GM20000 (cell line): ENCODE data around the gene DAB2IP.

ENCODE experiments used
- DNase-seq: peaks from one replicate; pipeline ENCODE4 v3.0.0; 2012; ENCODE audit warnings: low spot score
- TF ChIP-seq, protein P1 (sequence below): IDR thresholded peaks from 2 replicates; pipeline ENCODE4 v1.5.1; 2012; ENCODE audit warnings: mild to moderate bottlenecking, control low read depth; ENCODE audit errors: extremely low read depth, missing control alignments

Gene DAB2IP

DNA sequence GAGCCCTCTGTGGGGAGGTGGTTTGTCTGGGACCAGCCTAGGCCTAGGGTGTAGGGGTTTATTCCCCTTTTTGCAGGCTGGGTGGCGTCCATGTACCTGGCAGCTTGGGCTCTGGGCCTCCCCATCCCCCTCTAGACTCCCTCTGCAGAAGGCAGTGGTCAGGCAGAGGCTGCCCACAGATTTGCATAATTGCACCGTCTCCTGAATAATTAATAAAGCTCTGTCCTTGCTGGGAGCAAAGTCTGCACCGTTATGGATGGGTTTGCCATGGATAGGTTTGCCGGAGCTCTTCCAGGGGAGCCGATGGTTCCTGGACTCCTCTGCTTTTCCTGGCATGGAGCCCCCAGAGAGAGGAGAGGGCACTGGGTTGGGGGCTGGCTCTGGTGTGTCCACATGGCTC is 60.4 kb downstream of the DAB2IP start:
- DNase-seq = no peak
- TF ChIP-seq, protein P1, sequence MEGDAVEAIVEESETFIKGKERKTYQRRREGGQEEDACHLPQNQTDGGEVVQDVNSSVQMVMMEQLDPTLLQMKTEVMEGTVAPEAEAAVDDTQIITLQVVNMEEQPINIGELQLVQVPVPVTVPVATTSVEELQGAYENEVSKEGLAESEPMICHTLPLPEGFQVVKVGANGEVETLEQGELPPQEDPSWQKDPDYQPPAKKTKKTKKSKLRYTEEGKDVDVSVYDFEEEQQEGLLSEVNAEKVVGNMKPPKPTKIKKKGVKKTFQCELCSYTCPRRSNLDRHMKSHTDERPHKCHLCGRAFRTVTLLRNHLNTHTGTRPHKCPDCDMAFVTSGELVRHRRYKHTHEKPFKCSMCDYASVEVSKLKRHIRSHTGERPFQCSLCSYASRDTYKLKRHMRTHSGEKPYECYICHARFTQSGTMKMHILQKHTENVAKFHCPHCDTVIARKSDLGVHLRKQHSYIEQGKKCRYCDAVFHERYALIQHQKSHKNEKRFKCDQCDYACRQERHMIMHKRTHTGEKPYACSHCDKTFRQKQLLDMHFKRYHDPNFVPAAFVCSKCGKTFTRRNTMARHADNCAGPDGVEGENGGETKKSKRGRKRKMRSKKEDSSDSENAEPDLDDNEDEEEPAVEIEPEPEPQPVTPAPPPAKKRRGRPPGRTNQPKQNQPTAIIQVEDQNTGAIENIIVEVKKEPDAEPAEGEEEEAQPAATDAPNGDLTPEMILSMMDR = no peak

DNA sequence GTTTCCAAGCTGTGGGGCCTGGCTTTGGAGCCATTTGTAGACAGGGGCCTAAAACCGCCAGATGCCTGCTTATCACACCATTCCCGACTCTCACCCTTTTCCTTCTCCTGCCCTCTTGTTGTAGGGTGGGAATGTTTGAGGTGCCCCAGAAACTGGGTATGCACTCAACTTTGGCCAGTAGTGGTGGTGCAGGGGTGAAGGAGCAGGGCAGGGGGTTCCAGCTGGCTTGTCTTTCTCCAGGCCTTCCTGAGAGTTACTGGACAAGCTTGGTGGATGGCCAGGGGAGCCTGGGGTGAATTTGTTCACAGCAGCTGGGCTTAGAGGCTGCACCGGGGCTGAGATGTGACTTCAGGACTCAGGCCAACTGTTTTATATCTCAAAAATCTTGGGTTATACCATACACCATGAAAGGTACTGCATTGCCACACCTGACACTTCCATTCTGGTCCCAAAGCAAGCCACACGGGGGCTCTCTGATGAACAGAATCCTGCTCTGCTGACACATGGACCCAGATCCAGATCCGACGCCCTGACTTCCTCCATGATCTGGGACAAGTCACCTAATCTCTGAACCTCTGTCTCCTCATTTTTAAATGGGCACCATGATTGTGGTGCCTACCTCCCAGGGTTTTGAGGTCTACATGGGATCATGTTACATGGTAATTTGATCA is 62.1 kb downstream of the DAB2IP start:
- TF ChIP-seq, protein P1 = no peak
- no peak for DNase-seq

GRCh38 chr9:121714075-121714705 is 62.8 kb downstream of the DAB2IP start:
- TF ChIP-seq, protein P1 = no peak
- DNase-seq = no peak

- DNase-seq = no peak
- TF ChIP-seq, protein P1 = no peak
These were observed 63.4 kb downstream of the DAB2IP start for GRCh38 chr9:121714873-121715272.

DNA sequence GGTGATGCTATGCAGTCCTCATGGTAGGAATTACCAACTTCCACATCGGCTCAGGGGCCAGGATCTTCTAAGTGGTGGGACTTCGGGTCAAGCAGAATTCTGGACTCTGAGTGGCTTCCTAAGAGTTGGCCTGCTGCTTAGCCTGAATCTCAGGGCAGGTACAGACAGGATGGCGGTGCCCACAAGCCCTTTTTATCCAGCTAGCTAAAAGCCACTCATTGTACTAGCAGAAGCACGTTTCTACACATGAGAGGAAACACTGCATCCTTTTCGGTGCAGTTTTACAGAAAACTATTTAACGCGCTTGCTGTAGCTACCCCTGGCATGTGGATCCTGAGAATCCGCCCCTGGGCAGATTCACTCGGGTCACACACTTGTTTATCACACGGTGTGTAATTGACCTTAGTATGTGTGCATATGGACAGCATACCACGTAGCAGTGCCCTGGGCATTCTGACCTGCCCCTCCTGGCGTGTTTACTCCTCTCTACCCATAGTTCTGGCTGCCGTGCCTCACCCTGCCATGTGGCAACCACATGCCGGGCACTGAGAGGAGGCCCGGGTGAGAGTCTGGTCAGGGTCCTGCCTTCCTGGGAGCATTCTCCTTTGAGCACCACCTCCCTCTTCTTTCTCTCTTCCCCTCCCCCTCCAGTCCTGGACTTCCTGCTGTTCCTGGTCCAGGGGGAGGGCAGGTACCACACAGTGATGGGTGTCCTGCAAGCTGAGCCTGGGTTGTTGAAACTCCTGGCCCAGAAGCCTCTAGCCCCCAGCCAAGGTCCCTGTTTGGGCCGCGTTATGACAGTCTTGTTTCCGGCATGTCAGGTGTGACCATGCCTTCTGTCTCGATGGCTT is 65.9 kb downstream of the DAB2IP start:
- DNase-seq = no peak
- TF ChIP-seq, protein P1 = no peak

- no peak for DNase-seq
- TF ChIP-seq, protein P1 = no peak
These were observed 66.7 kb downstream of the DAB2IP start for GRCh38 chr9:121718084-121718483.

- DNase-seq = no peak
- TF ChIP-seq, protein P1 = no peak
These were observed 67.1 kb downstream of the DAB2IP start for GRCh38 chr9:121718501-121718900.
